Mucosa of rectum (tissue), 2 donors: ENCODE results near the gene CBX4.
A peak's percentile ranks its signal among the peaks of the same experiment; 100 is the strongest.

ENCODE experiments used
- H3K27ac ChIP-seq, 2 donors: one replicate each; pipeline ENCODE4 v1.7.0; 2013; ENCODE audit warnings: inconsistent platforms in 2 of 2, low read depth in 2 of 2, low read length in 2 of 2
- H3K27me3 ChIP-seq, 2 donors: one replicate each; pipeline ENCODE4 v1.7.0; 2013; ENCODE audit warnings: low read length in 2 of 2; ENCODE audit not compliant: control insufficient read depth in 2 of 2, insufficient read depth in 2 of 2
- H3K36me3 ChIP-seq, 2 donors: one replicate each; pipeline ENCODE4 v1.7.0; 2013; ENCODE audit warnings: low read length in 2 of 2; ENCODE audit not compliant: control insufficient read depth in 2 of 2, insufficient read depth in 2 of 2
- H3K4me1 ChIP-seq, 2 donors: one replicate each; pipeline ENCODE4 v1.7.0; 2013; ENCODE audit warnings: low read length in 2 of 2, mild to moderate bottlenecking in 1 of 2; ENCODE audit not compliant: control insufficient read depth in 2 of 2, insufficient read depth in 2 of 2
- H3K4me3 ChIP-seq, 2 donors: one replicate each; pipeline ENCODE4 v1.7.0; 2013; ENCODE audit warnings: low read length in 2 of 2
- H3K9ac ChIP-seq, 2 donors: one replicate each; pipeline ENCODE4 v1.7.0; 2013; ENCODE audit warnings: low read length in 2 of 2, low read depth in 1 of 2, mild to moderate bottlenecking in 1 of 2
- H3K9me3 ChIP-seq, 2 donors: one replicate each; pipeline ENCODE4 v1.7.0; 2013; ENCODE audit warnings: low read length in 2 of 2; ENCODE audit not compliant: control insufficient read depth in 2 of 2
- donor health status: healthy.
- donor health status: Normal muscosa, but diverticular disease.

The CBX4 gene

DNA sequence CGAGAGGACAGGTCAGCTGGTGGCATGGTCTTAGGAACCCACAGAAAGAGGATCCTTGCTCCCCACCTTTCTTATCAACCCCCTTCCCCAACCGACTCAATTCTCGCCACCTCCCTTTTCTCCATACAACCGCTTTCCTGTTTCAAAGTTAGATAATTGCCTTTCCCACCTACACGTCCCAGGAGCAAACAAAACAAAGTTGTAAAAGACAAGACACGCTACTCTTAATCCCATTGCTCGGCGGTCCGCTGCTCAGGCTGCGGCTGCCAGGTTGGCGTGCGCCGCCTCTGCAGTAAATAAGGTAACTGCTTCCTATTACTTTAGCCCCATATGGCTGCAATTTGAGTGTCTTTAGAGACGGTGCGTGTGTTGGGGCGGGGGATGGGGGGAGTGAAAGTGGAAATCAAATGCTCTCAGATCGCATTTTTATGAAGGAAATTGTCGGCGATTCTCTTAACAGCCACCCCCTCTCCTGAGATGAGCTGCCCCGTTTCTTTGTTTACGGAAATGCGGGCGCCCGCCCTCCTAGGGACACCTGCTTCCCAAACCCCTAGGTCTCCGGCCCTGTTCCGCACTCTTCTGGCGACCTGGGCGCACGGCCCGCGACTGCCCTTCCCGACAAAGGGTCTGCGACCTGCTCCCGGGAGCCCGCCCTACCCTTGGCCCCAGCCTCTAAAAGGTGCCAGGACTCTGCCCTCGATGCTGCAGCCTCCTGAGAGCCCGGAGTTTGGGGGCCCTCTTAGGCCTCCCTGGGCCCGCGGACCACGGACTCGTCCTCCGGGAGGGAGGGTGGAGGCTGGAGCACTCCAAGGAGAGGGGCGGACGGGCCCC lies 38.7 kb downstream of the CBX4 start:
- Histone ChIP-seq H3K4me1 (peaks cover 31 to 37% of the 10 kb centered on the region in 2 donors), H3K27me3 (peaks cover 74% of the 10 kb centered on the region in 2 donors)

DNA sequence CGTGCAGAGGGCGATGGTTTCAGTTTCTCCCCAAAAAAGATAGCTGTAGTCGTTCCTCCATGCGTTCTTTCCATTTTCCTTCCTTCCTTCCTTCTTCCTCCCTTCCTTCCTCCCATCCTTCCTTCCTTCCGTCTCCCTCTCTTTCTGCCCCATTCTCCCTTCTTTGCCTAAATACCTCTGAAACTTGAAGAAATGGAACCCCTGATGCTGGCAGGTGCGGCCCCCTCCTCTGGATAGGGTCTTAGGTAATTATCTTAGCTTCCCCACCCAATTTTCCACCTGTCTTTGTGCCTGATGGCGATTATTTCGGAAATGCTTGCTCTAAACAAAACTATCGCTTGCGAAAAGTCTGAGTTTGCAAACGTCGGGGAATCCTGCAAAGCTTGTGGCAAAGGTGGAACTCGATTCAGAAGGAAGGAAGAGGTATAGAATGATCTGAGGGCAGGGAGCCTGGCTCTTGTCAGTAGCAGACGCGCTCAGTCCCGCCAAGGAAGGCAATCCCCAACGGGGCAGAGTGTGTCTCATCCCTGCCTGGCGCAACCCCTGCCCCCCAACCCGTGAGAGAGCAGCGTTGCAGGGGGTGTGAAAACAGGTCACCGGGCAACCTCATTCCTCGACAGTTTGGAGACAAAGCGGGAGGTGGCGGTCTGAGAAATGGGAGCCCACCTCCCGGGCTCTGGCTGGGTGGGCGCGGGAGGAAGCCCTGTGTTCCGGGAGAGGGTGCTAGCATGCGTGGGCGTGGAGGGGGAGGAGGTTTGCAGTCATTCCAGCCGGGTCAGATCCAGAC lies 39.5 kb downstream of the CBX4 start:
- H3K9me3 ChIP-seq, result no peaks in the 10 kb centered on the region
- no peak overlapping the region for H3K27ac ChIP-seq
- H3K9ac ChIP-seq, result no peak overlapping the region
- H3K36me3 ChIP-seq, result no peaks in the 10 kb centered on the region
- H3K4me1 ChIP-seq, result peaks cover 29 to 37% of the 10 kb centered on the region in 2 donors
- peaks cover 65 to 66% of the 10 kb centered on the region in 2 donors for H3K27me3 ChIP-seq
- H3K4me3 ChIP-seq, result no peak overlapping the region

More for the DNA sequence above, 38.7 kb downstream of the CBX4 start:
- Histone ChIP-seq H3K4me3 (peak overlapping the region; percentile 41 to 65), H3K9ac (peak overlapping the region in 1 of 2 donors; percentile 31), H3K27ac (no peak overlapping the region), H3K36me3 (no peaks in the 10 kb centered on the region), H3K9me3 (no peaks in the 10 kb centered on the region)

DNA sequence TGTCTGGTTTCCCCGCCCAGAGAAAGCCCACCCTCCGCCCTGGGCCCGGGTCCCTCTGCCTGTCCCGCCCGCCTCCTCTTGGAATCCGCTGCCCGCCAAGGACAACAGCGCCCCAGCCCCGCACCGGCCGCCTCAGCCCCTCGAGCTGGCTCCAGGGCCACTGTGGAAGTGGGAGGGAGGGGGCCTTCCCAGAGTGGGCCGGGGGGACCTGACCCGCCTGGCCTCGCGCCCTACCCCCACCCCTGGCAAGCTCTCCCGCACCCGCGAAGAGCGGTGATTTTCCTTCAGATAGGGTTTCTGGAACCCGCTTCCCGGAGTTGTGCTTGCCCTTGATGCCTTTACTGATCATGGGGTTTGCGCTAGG lies 40.1 kb downstream of the CBX4 start:
- Histone ChIP-seq H3K9me3 (no peaks in the 10 kb centered on the region), H3K4me1 (peaks cover 29 to 36% of the 10 kb centered on the region in 2 donors), H3K27ac (no peak overlapping the region), H3K36me3 (no peaks in the 10 kb centered on the region), H3K9ac (no peak overlapping the region), H3K4me3 (no peak overlapping the region), H3K27me3 (peaks cover 60% of the 10 kb centered on the region in 2 donors)

DNA sequence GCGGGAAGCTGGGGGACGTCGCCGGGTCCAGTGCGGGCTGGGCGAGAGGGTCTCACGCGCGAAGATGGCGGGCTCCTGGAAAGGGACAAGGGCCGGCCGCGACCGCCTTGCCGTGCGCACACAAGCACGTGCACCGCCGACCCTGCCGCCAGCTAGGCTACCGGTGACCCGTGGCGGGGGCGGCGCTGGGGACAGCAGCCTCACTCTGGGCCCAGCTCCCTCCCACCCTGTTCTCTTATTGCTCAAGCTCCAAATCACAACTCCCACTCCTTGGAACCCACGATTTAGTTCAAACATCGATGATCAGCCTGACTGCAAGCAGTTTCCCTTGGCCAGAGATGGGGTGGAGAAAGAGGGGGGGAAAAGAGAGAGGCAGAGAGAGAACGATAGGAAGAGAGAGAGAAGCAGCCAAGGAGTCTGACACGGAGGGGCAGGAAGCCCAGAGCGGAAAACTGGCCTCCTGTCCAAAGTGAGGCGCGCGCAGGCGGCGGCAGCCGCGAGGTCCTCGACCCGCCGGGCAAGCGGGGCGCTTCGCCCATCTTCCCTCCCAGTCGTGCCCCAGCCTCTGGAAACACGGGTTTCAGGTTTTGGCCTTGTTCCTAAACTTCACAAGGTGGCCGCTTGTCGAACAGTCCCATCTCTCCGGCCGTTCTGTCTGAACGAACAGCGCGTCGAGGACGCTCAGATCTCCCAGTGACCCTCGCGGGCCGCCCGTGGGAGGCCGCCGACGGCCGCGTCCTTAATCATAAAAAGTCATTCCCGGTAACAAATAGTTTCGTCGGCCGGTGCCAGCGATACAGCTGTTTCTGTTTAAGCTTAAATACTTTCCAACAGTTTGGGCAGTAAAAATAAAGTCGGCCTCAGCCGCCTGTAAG lies 40.7 kb downstream of the CBX4 start:
- H3K27ac ChIP-seq, result no peak overlapping the region
- H3K4me3 ChIP-seq, result peak overlapping the region in 1 of 2 donors; percentile 26
- H3K9me3 ChIP-seq, result no peaks in the 10 kb centered on the region
- H3K4me1 ChIP-seq, result peaks cover 29 to 36% of the 10 kb centered on the region in 2 donors
- peaks cover 55 to 59% of the 10 kb centered on the region in 2 donors for H3K27me3 ChIP-seq
- no peak overlapping the region for H3K9ac ChIP-seq
- H3K36me3 ChIP-seq, result no peaks in the 10 kb centered on the region

DNA sequence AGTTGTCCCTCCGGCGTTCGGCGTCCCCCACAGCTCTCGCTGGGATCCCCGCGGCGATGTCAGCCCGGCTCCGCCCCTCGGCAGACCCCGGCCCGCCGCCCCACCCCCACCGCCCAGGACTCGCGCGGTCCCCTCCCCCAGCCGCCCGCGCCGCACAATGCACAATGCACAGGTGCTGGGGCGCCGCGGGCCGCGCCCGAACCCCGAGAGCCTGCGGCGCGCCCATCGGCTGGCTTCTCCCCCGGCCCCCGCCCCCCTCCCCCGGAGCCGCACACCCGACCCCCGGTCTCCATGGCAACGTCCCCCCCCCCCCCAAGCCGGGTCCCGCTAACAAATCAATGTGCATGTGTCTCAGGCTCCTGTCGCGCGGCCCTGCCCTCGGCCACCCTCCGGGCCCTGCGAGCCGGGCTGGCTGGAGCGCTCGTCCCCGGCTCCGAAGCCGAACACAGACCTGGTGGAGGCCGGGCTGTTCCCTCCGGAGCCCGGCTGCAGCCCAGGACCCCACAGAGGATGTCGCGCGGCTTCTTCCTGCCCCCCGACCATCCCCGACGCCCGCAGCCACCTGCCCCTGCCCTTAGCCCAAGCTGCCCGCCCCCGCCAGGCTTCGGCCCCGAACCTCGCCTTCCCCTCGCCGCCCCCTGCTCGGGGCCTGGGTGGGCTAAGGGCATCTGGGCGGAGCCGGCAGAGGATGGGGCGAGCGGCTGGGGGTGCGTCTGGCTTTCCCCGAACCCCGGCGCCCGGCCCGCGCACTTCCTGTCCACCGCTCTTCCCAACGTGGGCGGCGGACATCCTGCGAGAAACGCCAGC lies 41.5 kb downstream of the CBX4 start:
- H3K9ac ChIP-seq, result peak overlapping the region in 1 of 2 donors; percentile 23
- no peaks in the 10 kb centered on the region for H3K36me3 ChIP-seq
- H3K27me3 ChIP-seq, result peaks cover 49 to 59% of the 10 kb centered on the region in 2 donors
- H3K9me3 ChIP-seq, result no peaks in the 10 kb centered on the region
- H3K4me1 ChIP-seq, result peaks cover 35 to 38% of the 10 kb centered on the region in 2 donors
- peak overlapping the region; percentile 37 to 90 for H3K4me3 ChIP-seq
- H3K27ac ChIP-seq, result no peak overlapping the region

DNA sequence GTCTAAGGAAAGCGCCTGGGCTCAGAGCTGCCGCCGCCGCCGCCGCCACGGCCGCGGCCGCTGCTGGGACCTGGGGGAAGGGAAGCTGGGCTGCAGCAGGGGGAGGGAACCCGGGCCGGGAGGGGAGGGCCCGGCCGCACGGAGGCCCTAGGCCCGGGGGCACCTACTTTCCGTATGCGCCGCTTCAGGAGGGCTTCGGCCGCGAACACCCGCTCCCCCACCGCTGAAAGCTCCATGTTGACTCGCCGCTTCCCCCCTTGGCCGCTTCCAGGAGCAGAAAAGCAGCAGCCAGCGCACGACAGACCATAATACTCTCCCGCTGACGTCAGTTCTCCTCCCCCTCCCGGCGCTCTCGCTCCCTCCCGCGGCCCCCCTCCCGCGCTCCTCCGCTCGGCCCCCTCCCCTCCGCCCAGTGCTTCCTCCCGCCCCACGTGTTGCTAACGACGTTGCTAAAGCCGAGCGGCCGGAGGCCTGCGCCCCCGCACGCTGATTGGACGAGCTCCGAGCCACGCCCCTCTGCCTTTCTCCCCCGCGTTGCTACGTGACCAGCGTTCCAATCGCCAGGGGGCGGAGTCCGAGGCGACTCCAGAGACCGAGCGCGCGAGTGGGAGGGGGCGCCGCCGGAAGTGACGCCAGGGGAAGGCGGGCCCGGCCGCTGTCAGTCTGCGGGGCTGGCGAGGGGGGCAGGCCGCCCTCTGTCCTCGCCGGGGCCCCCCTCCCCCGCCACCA lies 42.3 kb downstream of the CBX4 start, which contains the start of gene CBX8:
Gene CBX8, minus strand, starts transcription at position 315 of the 729 bp plus-strand sequence. Its CDS starts 79 bp downstream, at position 236.
- H3K27me3 ChIP-seq, result peaks cover 43 to 56% of the 10 kb centered on the region in 2 donors
- peaks cover 35 to 40% of the 10 kb centered on the region in 2 donors for H3K4me1 ChIP-seq
- H3K36me3 ChIP-seq, result no peaks in the 10 kb centered on the region
- peak within 1 kb of the TSS; percentile 77 to 85 for H3K27ac ChIP-seq
- no peaks in the 10 kb centered on the region for H3K9me3 ChIP-seq
- peak within 1 kb of the TSS; percentile 65 to 83 for H3K9ac ChIP-seq
- peak within 1 kb of the TSS; percentile 85 to 90 for H3K4me3 ChIP-seq

DNA sequence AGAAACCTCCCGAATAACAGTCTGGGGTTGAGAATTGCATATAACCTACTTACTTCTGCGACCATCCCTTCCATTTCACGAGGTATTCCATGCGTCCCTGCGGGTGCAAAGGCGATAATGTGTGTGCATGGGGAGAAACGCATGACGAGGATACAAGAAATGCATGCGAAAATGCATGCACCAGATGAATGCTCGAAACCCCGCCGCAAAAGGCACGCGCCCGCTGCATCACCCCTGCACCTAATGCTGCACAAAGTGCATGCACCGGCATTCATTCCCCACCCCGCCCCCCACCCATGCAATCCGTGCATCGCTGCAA lies 42.8 kb downstream of the CBX4 start:
- peak overlapping the region; percentile 77 to 85 for H3K27ac ChIP-seq
- peak overlapping the region; percentile 52 to 83 for H3K9ac ChIP-seq
- peaks cover 32 to 38% of the 10 kb centered on the region in 2 donors for H3K4me1 ChIP-seq

DNA sequence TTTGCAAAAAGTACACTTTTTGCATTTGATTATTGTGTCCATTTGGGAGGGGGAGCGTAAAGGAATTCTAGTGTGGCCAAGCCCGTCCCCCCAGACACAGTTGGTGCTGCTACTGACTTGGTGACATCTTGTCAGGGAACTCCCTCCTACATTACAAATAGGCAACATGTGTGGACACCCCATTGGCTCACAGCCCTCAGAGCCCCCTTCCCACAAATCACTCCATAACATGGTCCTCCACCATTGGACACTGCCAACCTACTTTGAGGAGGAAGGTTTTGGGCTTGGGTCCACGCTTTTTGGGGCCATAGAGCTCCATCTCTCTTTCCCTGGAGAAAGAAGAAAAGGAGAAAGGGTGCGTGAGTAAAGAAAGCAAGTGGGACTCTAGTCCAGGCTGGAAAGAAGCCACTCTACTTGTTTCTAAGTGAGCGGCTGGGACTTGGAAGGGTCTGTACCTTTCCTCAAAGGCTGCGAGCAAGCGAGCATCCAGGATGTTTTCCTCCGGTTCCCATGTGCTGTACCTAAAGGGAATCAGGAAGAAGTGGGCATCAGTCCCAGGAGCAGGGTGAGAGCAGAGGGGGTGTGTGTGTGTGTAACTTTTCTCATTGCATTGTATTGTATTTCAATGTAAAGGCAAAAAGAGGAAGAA lies 43.3 kb downstream of the CBX4 start:
- H3K9ac ChIP-seq, result peak overlapping the region in 1 of 2 donors; percentile 52
- no peak overlapping the region for H3K27ac ChIP-seq
- peaks cover 31 to 35% of the 10 kb centered on the region in 2 donors for H3K4me1 ChIP-seq
- H3K27me3 ChIP-seq, result peaks cover 41 to 58% of the 10 kb centered on the region in 2 donors
- no peaks in the 10 kb centered on the region for H3K36me3 ChIP-seq
- H3K4me3 ChIP-seq, result peak overlapping the region; percentile 85 to 90
- no peaks in the 10 kb centered on the region for H3K9me3 ChIP-seq

More for the DNA sequence above, 42.8 kb downstream of the CBX4 start:
- no peaks in the 10 kb centered on the region for H3K9me3 ChIP-seq
- peak overlapping the region; percentile 85 to 90 for H3K4me3 ChIP-seq
- H3K27me3 ChIP-seq, result peaks cover 42 to 56% of the 10 kb centered on the region in 2 donors
- H3K36me3 ChIP-seq, result no peaks in the 10 kb centered on the region
